K562 (cell line): ENCODE results near the gene PSMC3IP. TPM values are rescaled to one million over a fixed set of nuclear protein-coding genes. Genes with fewer than 3 reads are reported as not detected.

Experiments
- ADNP ChIP-seq: fragments of 200-800 bp; sonication (Bioruptor generic); IDR thresholded peaks from 2 replicates; pipeline ENCODE4 v1.6.1; 2016; ENCODE audit warnings: missing genetic modification characterization, missing compliant biosample characterization
- BMI1 ChIP-seq: fragments of 150-350 bp; IDR thresholded peaks from 2 replicates; pipeline ENCODE4 v1.6.1; 2014; ENCODE audit warnings: low read length
- CBX8 ChIP-seq: fragments of 200-600 bp; sonication (generic); IDR thresholded peaks from 2 replicates; pipeline ENCODE4 v1.6.1; 2012; ENCODE audit warnings: borderline replicate concordance, mixed run types, low read depth, mild to moderate bottlenecking, moderate library complexity, mixed read lengths, low read length, control low read depth, inconsistent platforms; ENCODE audit not compliant: poor library complexity, severe bottlenecking; ENCODE audit errors: extremely low read depth
- CHAMP1 ChIP-seq: fragments of 450-650 bp; IDR thresholded peaks from 2 replicates; pipeline ENCODE4 v1.6.1; 2016; ENCODE audit warnings: mild to moderate bottlenecking
- ELK3 ChIP-seq: fragments of 450-650 bp; formaldehyde crosslinking; IDR thresholded peaks from 2 replicates; pipeline ENCODE4 v1.4.0; 2020; ENCODE audit warnings: mild to moderate bottlenecking
- FOXA3 ChIP-seq, 2 experiments: fragments of 450-650 bp in 1 of 2; sonication (generic) in 1 of 2; formaldehyde crosslinking; IDR thresholded peaks in 1 of 2; conservative IDR thresholded peaks in 1 of 2; 2 replicates each; pipeline versions ENCODE4 v1.4.0 to v1.8.0; 2020 to 2022; ENCODE audit warnings: mild to moderate bottlenecking in 2 of 2, missing genetic modification reagents in 1 of 2
- JUND ChIP-seq, 2 experiments: IDR thresholded peaks; 2 replicates in 1 of 2; 3 replicates in 1 of 2; pipeline ENCODE4 v1.6.1; 2011; ENCODE audit warnings: borderline replicate concordance in 2 of 2, low read depth in 2 of 2, low read length in 2 of 2, improper control_type of control experiment in 1 of 2, missing biosample characterization in 1 of 2, missing genetic modification characterization in 1 of 2, missing genetic modification reagents in 1 of 2
- MCM7 ChIP-seq, 2 experiments: fragments of 450-650 bp; IDR thresholded peaks; 2 replicates each; pipeline ENCODE4 v1.6.1; 2016 to 2018
- NFIX ChIP-seq: fragments of 250-450 bp; sonication (Bioruptor Pico); IDR thresholded peaks from 2 replicates; pipeline ENCODE4 v1.4.0; 2020; ENCODE audit warnings: low read depth, mild to moderate bottlenecking, moderate library complexity
- NRF1 ChIP-seq, 2 experiments: fragments of 450-650 bp; IDR thresholded peaks in 1 of 2; conservative IDR thresholded peaks in 1 of 2; 2 replicates each; pipeline ENCODE4 v1.6.1; 2014; ENCODE audit warnings: mild to moderate bottlenecking in 2 of 2
- PHB2 ChIP-seq: fragments of 450-650 bp; IDR thresholded peaks from 2 replicates; pipeline ENCODE4 v1.6.1; 2017; ENCODE audit warnings: low read depth
- PHTF2 ChIP-seq: fragments of 250-450 bp; sonication (Bioruptor Pico); IDR thresholded peaks from 2 replicates; pipeline ENCODE4 v1.5.0; 2021; ENCODE audit warnings: mild to moderate bottlenecking
- RHOXF2B ChIP-seq: fragments of 250-450 bp; sonication (Bioruptor Pico); conservative IDR thresholded peaks from 2 replicates; pipeline ENCODE4 v1.5.1; 2021
- SIX5 ChIP-seq, 2 experiments: IDR thresholded peaks; 2 replicates each; pipeline ENCODE4 v1.6.1; 2011; ENCODE audit warnings: low read length in 2 of 2, borderline replicate concordance in 1 of 2, low read depth in 1 of 2, mild to moderate bottlenecking in 1 of 2, moderate library complexity in 1 of 2; ENCODE audit not compliant: insufficient read depth in 1 of 2
- TCF3 ChIP-seq: sonication (generic); formaldehyde crosslinking; IDR thresholded peaks from 2 replicates; pipeline ENCODE4 v1.4.0; 2020; ENCODE audit warnings: mild to moderate bottlenecking, missing genetic modification reagents
- THRA ChIP-seq: fragments of 450-650 bp; IDR thresholded peaks from 2 replicates; pipeline ENCODE4 v1.6.1; 2017; ENCODE audit warnings: mild to moderate bottlenecking, moderate library complexity
- TRIM24 ChIP-seq, 2 experiments: fragments of 450-650 bp; IDR thresholded peaks; 2 replicates each; pipeline ENCODE4 v1.6.1; 2016
- ZFP1 ChIP-seq: fragments of 450-650 bp; formaldehyde crosslinking; IDR thresholded peaks from 2 replicates; pipeline ENCODE4 v1.4.0; 2020; ENCODE audit warnings: mild to moderate bottlenecking, mixed read lengths
- ZNF175 ChIP-seq: fragments of 200-800 bp; sonication (Bioruptor generic); IDR thresholded peaks from 2 replicates; pipeline ENCODE4 v1.6.1; 2016; ENCODE audit warnings: low read depth, mild to moderate bottlenecking, missing genetic modification characterization, missing compliant biosample characterization
- ZNF311 ChIP-seq: fragments of 250-450 bp; sonication (Bioruptor Pico); IDR thresholded peaks from 2 replicates; pipeline ENCODE4 v1.4.0; 2020; ENCODE audit warnings: mild to moderate bottlenecking, moderate library complexity
- ZNF583 ChIP-seq: fragments of 250-450 bp; sonication (Bioruptor Pico); IDR thresholded peaks from 2 replicates; pipeline ENCODE4 v1.4.0; 2020
- polyA plus RNA-seq, 8 experiments: library from polyadenylated mRNA; depleted of rRNA in 4 of 8; stranded (reverse) in 5 of 8; unstranded in 3 of 8; fragments of >200 nt; fragmentation: Nextera tagmentation in 2 of 8; fragmentation: Illumina TruSeq in 1 of 8; extraction: Ambion mirVana in 2 of 8; extraction: Trizol in 1 of 8; gene quantifications; 2 replicates each; pipeline versions ENCODE4 v1.2.1 to v1.2.3, GENCODE V29; 2011 to 2014; ENCODE audit warnings: inconsistent platforms in 1 of 8, missing spikeins in 1 of 8
- total RNA-seq, 7 experiments: library from RNA; depleted of rRNA in 6 of 7; stranded (reverse); fragments of >200 nt in 6 of 7; fragmentation: Illumina TruSeq in 2 of 7; extraction: Trizol in 2 of 7; gene quantifications; 2 replicates each; pipeline versions ENCODE4 v1.2.1 to v1.2.3, GENCODE V29; 2011 to 2021; ENCODE audit warnings: low replicate concordance in 1 of 7

PSMC3IP gene
- total and polyA plus RNA-seq, 9 of the 15 experiments (the other 6 are each of a cell fraction or from before 2014, with no cell fraction given), result 13.8 to 65.6 (median 32.8) TPM

- TF ChIP-seq BMI1, result no peak
- TF ChIP-seq TRIM24 (IDR thresholded peaks at IDR 0.05), result no peak
- 0 out of 4 replicates have a peak, but pooled peaks of 1 of the 2 experiments have one; percentile 10 for TF ChIP-seq FOXA3 (CRISPR knock-in tag; conservative IDR thresholded peaks at IDR 0.05 in 1 of 2, IDR thresholded peaks at IDR 0.05 in 1 of 2)
- no peak for TF ChIP-seq PHB2
- TF ChIP-seq CBX8, result no peak
- no peak for TF ChIP-seq ELK3 (CRISPR knock-in tag)
- 0 out of 2 replicates have a peak, but pooled peaks have one; percentile 52 for TF ChIP-seq ZNF175 (CRISPR knock-in tag)
- no peak for TF ChIP-seq ZNF311
- TF ChIP-seq MCM7 (IDR thresholded peaks at IDR 0.05), result no peak
- no peak for TF ChIP-seq SIX5 (IDR thresholded peaks at IDR 0.05; ENCODE audit: borderline replicate concordance in 1 of 2, insufficient read depth in 1 of 2, low read depth in 1 of 2, low read length in 2 of 2)
- no peak for TF ChIP-seq THRA
- no peak for TF ChIP-seq RHOXF2B (CRISPR knock-in tag)
- TF ChIP-seq TCF3 (CRISPR knock-in tag), result peak; percentile 52
- TF ChIP-seq NRF1 (conservative IDR thresholded peaks at IDR 0.05 in 1 of 2, IDR thresholded peaks at IDR 0.05 in 1 of 2), result peak in 1 of 2 experiments; percentile 23; a peak in 2 of 4 replicates
- no peak for TF ChIP-seq ZFP1
- TF ChIP-seq ZNF583 (CRISPR knock-in tag), result no peak
- no peak for TF ChIP-seq PHTF2
- peak; percentile 78; the same call in 1 of the 2 replicates for TF ChIP-seq ADNP (tag)
- no peak for TF ChIP-seq CHAMP1
- TF ChIP-seq JUND (IDR thresholded peaks at IDR 0.05; ENCODE audit: borderline replicate concordance, low read depth, low read length), result no peak; the same call in 1 of the 2 replicates
- no peak; the same call in 2 of the 3 replicates for TF ChIP-seq JUND (tag; IDR thresholded peaks at IDR 0.05; ENCODE audit: borderline replicate concordance, low read depth, low read length)
- TF ChIP-seq NFIX, result no peak
Measured at GRCh38 chr17:42531455-42532354, 45.8 kb downstream of the PSMC3IP start (continued).
